ENCODE results near the gene SPOP. TPM values are rescaled to one million over a fixed set of nuclear protein-coding genes. Genes with fewer than 3 reads are reported as not detected.
A peak's percentile ranks its signal among the peaks of the same experiment; 100 is the strongest.

The SPOP gene
- total RNA-seq, 1 experiment from 2014 or later, result 52.3 TPM

DNA sequence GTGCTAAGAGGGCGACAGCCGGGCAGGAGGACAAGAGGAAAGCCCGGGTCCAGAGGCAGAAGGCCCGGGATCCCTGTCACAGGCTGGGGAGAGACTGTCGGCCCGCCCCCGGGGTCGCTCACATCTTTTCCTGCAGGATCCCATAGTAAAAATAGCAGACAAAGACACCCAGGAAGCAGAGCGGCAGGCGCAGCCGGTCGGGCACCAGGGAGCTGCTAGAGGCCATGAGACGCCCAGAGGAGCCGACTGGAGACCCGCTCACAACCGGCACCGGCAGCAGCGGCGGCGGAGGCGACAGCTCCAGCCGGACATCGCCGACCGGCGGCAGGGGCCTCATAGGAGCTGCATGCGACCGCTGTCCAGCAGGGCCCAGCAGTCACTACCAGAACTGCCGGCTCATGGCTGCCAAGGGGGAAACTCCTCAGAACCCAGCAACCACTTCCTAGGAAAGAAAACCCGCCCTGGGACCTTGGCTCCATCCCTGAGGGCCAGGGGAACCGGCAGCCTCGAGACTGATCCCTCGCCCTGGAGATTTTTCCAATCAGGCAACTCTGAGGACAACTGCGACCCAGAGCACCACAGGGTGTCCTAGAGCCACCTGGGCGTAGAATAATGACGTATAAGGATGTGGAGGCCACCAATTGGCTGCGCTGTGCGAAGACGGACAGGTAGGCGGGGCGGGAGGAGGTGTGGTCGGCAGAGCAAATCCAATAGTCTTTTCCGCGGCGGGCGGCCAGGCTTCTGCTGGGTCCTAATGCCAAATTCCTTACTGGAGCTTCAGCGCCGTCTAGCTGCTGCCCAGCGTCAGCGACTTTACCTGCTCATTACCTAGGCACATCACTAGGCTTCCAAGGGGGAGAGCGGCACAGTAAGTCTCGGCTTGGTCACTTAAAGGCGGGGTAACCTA, 30.0 kb upstream of the SPOP start, which contains the start of gene SLC35B1:
TSS of gene SLC35B1 (minus strand) at position 357 of the 907 bp plus-strand sequence. CDS start at position 226, 131 bp downstream.
- ChIA-PET POLR2A (interaction anchor here (0.5 to 3.5 kb wide), 26 partner anchors 9 to 837 kb away, joined by 3 to 35 read pairs (median 4); partner anchors contain the start of genes FAM117A and KAT7), CTCF (interaction anchor here (0.7 to 7.4 kb wide), 32 partner anchors 8 to 374 kb away, joined by 3 to 47 read pairs (median 4); partner anchors contain the start of gene KAT7)
- H3K9me3 Mint-ChIP-seq (ENCODE audit: unreplicated experiment), result no peaks in the 10 kb centered on the region
- peak; percentile 99 for DNase-seq (ENCODE audit: unreplicated experiment)
- TF ChIP-seq, protein P1, sequence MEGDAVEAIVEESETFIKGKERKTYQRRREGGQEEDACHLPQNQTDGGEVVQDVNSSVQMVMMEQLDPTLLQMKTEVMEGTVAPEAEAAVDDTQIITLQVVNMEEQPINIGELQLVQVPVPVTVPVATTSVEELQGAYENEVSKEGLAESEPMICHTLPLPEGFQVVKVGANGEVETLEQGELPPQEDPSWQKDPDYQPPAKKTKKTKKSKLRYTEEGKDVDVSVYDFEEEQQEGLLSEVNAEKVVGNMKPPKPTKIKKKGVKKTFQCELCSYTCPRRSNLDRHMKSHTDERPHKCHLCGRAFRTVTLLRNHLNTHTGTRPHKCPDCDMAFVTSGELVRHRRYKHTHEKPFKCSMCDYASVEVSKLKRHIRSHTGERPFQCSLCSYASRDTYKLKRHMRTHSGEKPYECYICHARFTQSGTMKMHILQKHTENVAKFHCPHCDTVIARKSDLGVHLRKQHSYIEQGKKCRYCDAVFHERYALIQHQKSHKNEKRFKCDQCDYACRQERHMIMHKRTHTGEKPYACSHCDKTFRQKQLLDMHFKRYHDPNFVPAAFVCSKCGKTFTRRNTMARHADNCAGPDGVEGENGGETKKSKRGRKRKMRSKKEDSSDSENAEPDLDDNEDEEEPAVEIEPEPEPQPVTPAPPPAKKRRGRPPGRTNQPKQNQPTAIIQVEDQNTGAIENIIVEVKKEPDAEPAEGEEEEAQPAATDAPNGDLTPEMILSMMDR (IDR thresholded peaks at IDR 0.05; ENCODE audit: unreplicated experiment), result peak; percentile 62
- BruUV-seq (replicated peaks), result no TSS peak
- H3K27ac Mint-ChIP-seq (ENCODE audit: low read depth, unreplicated experiment), result peak within 1 kb of the TSS; percentile 100
- peaks cover 33% of the 10 kb centered on the region for H3K36me3 Mint-ChIP-seq (ENCODE audit: insufficient read depth, unreplicated experiment)
- H3K4me1 Mint-ChIP-seq (ENCODE audit: insufficient read depth, unreplicated experiment), result peaks cover 23% of the 10 kb centered on the region
- H3K27me3 Mint-ChIP-seq (ENCODE audit: insufficient read depth, unreplicated experiment), result no peaks in the 10 kb centered on the region
- intact Hi-C loops (cut with micrococcal nuclease), result loop anchor here (1.0 to 5.0 kb wide), 2 partner anchors 71 to 289 kb away; partner anchors contain the start of gene DLX3
- peak within 1 kb of the TSS; percentile 83 for H3K4me3 Mint-ChIP-seq (ENCODE audit: unreplicated experiment)

DNA sequence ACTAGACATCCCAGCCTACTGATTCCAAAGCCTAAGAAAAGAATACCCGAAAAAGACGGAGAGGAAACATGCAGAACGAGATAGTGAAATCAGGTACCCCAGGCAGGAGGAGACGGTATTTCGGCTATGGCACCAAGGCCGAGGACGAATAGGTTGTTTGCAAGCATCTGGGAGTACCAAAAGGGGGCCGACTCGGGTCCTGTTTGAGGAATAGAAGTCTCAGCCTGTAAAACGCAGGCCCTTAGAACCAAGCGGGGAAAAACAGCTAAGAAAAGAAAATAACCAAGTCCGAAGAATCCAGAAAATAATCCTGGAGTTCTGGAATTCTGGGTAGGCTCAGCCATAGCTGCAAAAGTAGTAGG, 29.3 kb upstream of the SPOP start:
- BruUV-seq (replicated peaks), result no TSS peak
- H3K36me3 Mint-ChIP-seq (ENCODE audit: insufficient read depth, unreplicated experiment), result peaks cover 36% of the 10 kb centered on the region

DNA sequence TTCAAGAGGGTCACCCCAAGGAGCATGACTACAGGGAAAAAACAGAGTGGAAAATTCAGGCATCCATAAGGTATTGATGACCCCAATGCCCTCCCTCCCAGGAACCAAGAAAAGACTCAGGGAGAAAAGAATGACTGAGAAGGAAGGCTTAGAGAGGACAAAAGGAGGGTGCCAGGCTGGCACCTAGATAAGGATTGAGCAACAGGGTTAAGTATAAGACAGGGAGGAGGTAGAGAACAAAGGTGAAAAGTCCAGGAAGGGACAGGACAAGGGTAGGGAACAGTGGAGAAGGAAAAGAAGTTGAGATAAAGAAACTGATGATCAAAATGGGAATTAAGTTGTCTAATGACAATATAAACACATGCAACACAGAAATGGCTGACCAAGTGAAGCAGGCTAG, 27.4 kb upstream of the SPOP start:
- peaks cover 23% of the 10 kb centered on the region for H3K4me1 Mint-ChIP-seq (ENCODE audit: insufficient read depth, unreplicated experiment)

More for the DNA sequence above, 29.3 kb upstream of the SPOP start:
- POLR2A ChIA-PET, result interaction anchor here (0.7 to 3.5 kb wide), 14 partner anchors 8 to 378 kb away, joined by 3 to 35 read pairs (median 6); partner anchors contain the start of genes FAM117A and KAT7
- DNase-seq (ENCODE audit: unreplicated experiment), result no peak
- H3K4me1 Mint-ChIP-seq (ENCODE audit: insufficient read depth, unreplicated experiment), result peaks cover 23% of the 10 kb centered on the region
- intact Hi-C loops (cut with micrococcal nuclease), result loop anchor here (5.0 kb wide), 1 partner anchor 290 kb away; the partner anchor contains the start of gene DLX3
- no peaks in the 10 kb centered on the region for H3K27me3 Mint-ChIP-seq (ENCODE audit: insufficient read depth, unreplicated experiment)
- H3K4me3 Mint-ChIP-seq (ENCODE audit: unreplicated experiment), result peak overlapping the region; percentile 83
- H3K9me3 Mint-ChIP-seq (ENCODE audit: unreplicated experiment), result no peaks in the 10 kb centered on the region
- TF ChIP-seq, protein P1 (IDR thresholded peaks at IDR 0.05; ENCODE audit: unreplicated experiment), result no peak
- peak overlapping the region; percentile 100 for H3K27ac Mint-ChIP-seq (ENCODE audit: low read depth, unreplicated experiment)
- CTCF ChIA-PET, result interaction anchor here (0.7 to 7.4 kb wide), 19 partner anchors 11 to 281 kb away, joined by 3 to 47 read pairs (median 4); no protein-coding TSS in a partner anchor

More for the DNA sequence above, 27.4 kb upstream of the SPOP start:
- TF ChIP-seq, protein P1 (IDR thresholded peaks at IDR 0.05; ENCODE audit: unreplicated experiment), result no peak
- Mint-ChIP-seq H3K4me3 (ENCODE audit: unreplicated experiment) (peak overlapping the region; percentile 83), H3K27ac (ENCODE audit: low read depth, unreplicated experiment) (no peak overlapping the region), H3K27me3 (ENCODE audit: insufficient read depth, unreplicated experiment) (no peaks in the 10 kb centered on the region), H3K36me3 (ENCODE audit: insufficient read depth, unreplicated experiment) (peaks cover 43% of the 10 kb centered on the region), H3K9me3 (ENCODE audit: unreplicated experiment) (no peaks in the 10 kb centered on the region)
- CTCF ChIA-PET, result interaction anchor here (0.6 to 15.6 kb wide), 9 partner anchors 10 to 293 kb away, joined by 3 to 325 read pairs (median 4); partner anchors contain the start of gene NXPH3
- no peak for DNase-seq (ENCODE audit: unreplicated experiment)
- intact Hi-C loops (cut with micrococcal nuclease), result loop anchor here (5.0 kb wide), 1 partner anchor 292 kb away; the partner anchor contains the start of gene DLX3
- POLR2A ChIA-PET, result interaction anchor here (0.6 to 1.2 kb wide), 4 partner anchors 10 to 134 kb away, joined by 3 to 4 read pairs (median 3); partner anchors contain the start of genes KAT7 and NXPH3
- no TSS peak for BruUV-seq (replicated peaks)
